Activated CD8-positive, alpha-beta memory T cell treated with anti-CD3 and anti-CD28 coated beads, Interleukin-2, amount 50 U/mL, for 4 hours (primary cell): ENCODE data around the gene JMJD1C.
"Not testable (repeated sequence)": the region's sequence is repeated elsewhere in the genome, so short reads cannot be mapped to it uniquely, and the experiment has no call there.

Experiments used
- DNase-seq: peaks from one replicate; pipeline ENCODE4 v3.0.0-alpha.2; 2020

JMJD1C gene

GRCh38 chr10:63391812-63392211, 74.0 kb downstream of the JMJD1C start:
- no peak for DNase-seq

DNA sequence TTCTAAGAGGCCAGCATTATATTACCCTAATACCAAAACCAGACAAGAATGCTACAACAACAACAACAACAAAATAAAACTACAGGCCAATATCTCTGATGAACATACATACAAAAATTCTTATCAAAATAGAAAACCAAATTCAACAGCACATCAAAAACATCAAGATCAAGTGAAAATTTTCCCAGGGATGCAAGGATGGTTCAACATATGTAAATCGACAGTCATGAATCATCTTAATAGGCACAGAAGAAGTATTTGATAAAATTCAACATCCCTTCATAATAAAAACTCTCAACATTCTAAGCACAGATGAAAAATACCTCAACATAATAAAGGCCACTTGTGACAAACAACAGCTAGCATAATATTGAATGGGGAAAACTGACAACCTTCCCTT, 75.3 kb downstream of the JMJD1C start:
- no peak for DNase-seq

GRCh38 chr10:63388421-63389031, 77.3 kb downstream of the JMJD1C start:
- DNase-seq: no peak

- DNase-seq: no peak
Measured at GRCh38 chr10:63385254-63385653, 80.5 kb downstream of the JMJD1C start.

- DNase-seq: no peak
Measured at GRCh38 chr10:63384675-63385074, 81.1 kb downstream of the JMJD1C start.

DNA sequence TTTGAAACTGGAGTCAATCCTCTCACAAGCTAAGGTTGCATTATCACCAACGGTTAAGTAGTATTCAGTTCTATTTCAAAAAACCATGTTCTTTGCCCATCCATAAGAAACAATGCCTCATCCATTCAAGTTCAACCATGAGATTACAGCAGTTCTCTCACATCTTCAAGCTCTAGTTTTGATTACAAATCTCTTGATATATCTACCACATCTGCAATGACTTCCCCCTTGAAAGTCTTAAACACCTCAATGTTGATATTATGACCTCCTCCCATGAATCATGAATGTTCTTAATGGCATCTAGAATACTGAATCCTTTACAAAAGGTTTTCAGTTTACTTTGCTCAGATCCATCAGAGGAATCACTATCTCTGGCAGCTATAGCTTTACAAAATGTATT, 81.8 kb downstream of the JMJD1C start:
- DNase-seq: no peak

GRCh38 chr10:63383141-63383540, 82.6 kb downstream of the JMJD1C start:
- DNase-seq: no peak

DNA sequence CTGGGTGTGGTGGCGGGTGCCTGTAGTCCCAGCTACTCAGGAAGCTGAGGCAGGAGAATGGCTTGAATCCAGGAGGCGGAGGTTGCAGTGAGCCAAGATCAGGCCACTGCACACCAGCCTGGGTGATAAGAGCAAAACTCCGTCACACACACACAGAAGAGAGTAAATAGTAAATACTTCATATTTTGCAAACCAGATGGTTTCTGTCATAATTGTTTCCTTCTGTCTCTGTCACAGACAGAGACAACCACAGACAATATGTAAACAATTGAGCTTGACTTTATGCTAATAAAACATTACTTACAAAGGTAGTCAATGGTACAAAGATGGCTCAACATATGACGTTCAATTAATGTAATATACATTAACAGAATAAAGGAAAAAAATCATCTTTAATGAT, 83.7 kb downstream of the JMJD1C start:
- no peak for DNase-seq

DNA sequence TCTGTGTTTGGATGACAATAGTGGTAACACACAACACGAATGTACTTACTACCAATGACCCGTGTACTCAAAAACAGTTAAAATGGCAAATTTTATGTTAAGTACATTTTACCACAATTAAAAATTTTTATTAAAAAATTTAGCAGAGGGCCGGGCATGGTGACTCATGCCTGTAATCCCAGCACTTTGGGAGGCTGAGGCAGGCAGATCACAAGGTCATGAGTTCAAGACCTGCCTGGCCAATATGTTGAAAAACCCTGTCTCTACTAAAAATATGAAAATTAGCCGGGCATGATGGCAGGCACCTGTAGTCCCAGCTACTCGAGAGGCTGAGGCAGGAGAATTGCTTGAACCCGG, 88.5 kb downstream of the JMJD1C start:
- not testable (repeated sequence) for DNase-seq

GRCh38 chr10:63376560-63377304, 89.0 kb downstream of the JMJD1C start:
- no peak for DNase-seq

- no peak for DNase-seq
Measured at GRCh38 chr10:63375859-63376258, 89.9 kb downstream of the JMJD1C start.

DNA sequence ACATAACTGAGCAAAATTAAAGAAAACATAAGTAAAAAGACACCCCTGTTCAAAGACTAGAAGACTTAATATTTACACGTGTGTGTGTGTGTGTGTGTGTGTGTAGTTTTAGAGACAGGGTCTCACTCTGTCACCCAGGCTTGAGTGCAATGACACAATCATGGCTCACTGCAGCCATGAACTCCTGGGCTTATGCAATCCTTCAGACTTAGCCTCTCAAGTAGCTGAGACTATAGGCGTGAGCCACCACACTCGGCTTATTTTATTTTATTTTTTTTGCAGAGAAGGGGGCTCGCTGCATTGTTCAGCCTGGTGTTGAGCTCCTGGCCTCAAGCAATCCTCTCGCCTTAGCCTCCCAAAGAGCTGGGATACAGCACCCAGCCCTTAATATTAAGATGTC, 90.3 kb downstream of the JMJD1C start:
- DNase-seq: no peak

GRCh38 chr10:63374991-63375390, 90.8 kb downstream of the JMJD1C start:
- no peak for DNase-seq

DNA sequence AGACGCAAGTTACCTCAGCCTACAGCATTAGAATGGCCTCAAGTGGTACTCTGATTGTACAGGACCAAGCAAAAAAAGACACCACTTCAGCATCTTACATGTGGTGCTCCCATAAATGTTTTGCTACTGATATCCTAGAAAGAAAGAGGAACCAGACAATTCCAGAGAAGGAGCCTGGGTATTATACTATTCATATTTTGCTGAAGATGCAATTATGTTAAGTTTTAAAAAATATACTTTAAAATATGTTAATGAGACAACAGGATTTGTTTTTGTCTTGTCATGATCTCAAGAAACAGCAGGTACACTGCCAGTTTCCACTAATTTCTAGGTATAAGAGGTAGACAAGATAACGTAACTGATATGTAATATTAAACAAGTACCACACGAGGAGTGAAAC, 92.6 kb downstream of the JMJD1C start:
- DNase-seq: no peak

DNA sequence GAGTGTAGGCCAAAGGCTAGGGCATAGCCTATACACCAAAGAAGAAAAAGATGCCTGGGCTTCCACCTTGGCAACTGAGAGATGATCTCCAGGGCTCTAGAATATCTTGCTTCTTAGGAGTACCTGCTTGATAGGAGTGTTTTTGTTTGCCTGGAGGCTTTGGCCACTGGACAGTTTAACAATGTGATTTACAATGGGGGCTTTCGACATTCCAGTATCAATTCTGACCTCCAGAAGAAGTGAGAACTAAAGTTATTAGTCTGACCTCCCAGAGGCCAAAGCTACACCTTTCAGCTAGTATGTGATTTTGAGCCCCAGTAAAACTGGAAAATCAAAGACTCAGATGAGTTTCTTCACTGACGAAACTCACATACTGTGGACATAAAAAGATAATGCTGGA, 96.1 kb downstream of the JMJD1C start:
- DNase-seq: no peak

DNA sequence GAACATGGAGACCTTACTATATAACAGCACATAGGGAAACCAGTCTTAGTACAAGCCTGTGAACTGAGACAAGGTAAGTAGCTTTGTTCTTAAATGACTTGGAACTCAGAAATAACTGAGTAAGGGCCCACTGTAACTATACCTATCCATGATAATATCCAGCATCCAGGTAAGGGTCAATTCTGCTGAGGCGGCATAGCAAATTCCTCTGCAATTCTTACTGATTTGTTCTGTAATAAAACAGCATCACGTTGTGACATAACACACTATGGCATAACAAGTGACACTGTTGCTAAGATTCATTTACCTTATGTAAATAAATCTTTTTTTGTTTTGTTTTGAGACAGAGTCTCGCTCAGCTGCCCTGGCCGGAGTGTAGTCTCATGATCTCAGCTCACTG, 97.4 kb downstream of the JMJD1C start:
- no peak for DNase-seq

GRCh38 chr10:63366933-63367332, 98.8 kb downstream of the JMJD1C start:
- no peak for DNase-seq

GRCh38 chr10:63365976-63366765, 99.6 kb downstream of the JMJD1C start:
- no peak for DNase-seq

DNA sequence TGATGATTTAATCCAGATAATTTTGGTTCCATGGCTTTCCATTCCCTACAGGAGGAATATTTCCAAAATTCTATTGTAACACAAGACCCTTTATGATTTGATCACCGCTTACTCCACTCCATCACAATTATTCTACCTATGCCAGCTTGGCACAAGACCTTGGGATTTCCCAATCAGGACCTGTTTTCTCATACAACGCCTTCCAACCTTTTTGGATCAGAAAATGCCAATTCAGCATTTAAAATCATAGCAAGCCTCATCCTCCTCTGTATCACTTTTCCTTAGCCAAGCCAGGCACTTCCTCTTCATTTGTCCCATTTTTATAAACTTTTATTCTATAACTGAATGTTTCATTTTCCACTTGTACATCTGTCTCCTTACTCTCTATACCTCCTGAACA, 100.9 kb downstream of the JMJD1C start:
- no peak for DNase-seq

GRCh38 chr10:63363951-63364350, 101.8 kb downstream of the JMJD1C start:
- DNase-seq: no peak

DNA sequence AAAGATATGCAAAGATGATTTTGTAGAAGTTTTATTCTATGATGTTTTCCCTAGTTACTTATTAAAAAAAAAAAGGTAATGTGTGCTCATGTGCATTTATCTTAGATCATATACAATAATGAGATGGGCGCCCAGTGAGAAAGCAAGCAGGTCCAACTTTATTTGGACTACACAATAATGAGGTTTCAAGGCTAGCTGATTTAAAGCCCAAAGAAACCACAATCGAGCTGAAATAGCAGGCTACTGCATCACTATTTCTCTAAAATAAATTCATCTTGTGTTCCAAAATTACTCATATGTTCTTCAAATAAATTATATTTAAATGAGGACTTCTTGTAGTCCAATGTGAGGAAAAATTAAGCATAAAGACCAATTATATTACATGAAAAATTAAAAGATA, 110.1 kb downstream of the JMJD1C start:
- DNase-seq: no peak

GRCh38 chr10:63352976-63353375, 112.8 kb downstream of the JMJD1C start:
- no peak for DNase-seq

GRCh38 chr10:63348245-63348850, 117.4 kb downstream of the JMJD1C start:
- no peak for DNase-seq

DNA sequence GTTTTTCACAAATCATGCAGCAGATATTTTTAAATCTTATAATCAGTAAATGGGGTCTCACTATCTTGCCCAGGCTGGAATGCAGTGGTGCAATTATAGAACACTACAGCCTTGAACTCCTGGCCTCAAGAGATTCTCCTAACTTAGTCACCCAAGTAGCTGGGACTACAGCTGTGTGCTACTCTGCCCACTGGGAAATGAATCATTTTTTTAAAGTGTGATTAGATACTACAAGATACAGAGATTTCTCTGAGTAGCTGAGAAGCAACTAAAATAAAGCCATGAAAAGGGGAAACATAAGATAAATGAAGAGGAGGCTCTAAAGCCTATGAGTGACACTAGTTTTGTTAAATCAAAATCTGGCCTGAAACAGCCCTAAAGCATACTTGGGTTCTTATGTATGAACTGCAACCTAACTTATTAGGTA, 119.7 kb downstream of the JMJD1C start:
- no peak for DNase-seq
